Measurements from ENCODE around the gene OXSR1.

The OXSR1 gene

DNA sequence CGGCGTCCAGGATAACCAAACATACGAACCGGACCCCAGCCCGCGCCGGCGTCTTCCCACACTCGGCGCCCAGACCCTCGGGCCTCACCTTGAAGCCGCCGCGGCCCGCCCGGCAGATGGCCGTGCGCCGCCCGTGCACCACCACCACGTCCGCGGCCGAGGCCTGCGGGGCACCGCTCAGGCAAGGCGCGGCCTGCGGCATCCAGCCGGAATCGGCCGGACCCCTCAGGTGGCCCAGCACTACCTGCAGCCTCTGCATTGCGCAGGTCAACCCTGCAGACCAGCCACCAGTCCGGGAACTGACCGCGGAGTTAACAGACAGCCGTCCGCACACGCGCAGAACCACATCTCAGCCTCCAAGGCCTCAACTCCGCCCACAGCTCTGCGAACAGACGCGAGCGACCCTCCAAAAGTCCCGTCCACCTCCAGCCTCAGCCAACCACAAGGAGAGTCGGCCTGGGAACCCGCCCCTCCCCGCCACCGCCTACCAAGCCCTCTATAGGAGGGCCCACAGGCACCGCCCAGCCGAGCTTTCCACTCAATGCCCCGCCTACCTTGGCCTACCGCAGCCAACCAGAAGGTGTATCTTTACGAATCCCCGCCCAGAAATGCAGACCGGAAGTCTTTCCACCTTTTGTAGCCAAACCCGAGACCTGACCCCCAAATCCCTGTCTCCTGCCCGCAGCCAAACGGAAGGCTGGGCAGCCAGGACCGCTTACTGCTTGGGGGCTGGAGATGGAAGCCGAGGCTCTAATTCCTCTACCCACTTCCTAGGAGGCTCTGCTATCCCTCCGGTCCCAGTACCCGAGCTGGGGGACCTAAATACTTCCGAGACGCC lies 28.3 kb upstream of the OXSR1 start, which contains the start of gene ACAA1:
TSS of gene ACAA1 (minus strand) at position 351 of the 838 bp plus-strand sequence. CDS start at position 259, 92 bp downstream.
- TF ChIP-seq GATA2 (IDR thresholded peaks at IDR 0.05; ENCODE audit: low read depth, low read length) (no peak), GATA3 (IDR thresholded peaks at IDR 0.05; ENCODE audit: low read depth, low read length) (no peak)

DNA sequence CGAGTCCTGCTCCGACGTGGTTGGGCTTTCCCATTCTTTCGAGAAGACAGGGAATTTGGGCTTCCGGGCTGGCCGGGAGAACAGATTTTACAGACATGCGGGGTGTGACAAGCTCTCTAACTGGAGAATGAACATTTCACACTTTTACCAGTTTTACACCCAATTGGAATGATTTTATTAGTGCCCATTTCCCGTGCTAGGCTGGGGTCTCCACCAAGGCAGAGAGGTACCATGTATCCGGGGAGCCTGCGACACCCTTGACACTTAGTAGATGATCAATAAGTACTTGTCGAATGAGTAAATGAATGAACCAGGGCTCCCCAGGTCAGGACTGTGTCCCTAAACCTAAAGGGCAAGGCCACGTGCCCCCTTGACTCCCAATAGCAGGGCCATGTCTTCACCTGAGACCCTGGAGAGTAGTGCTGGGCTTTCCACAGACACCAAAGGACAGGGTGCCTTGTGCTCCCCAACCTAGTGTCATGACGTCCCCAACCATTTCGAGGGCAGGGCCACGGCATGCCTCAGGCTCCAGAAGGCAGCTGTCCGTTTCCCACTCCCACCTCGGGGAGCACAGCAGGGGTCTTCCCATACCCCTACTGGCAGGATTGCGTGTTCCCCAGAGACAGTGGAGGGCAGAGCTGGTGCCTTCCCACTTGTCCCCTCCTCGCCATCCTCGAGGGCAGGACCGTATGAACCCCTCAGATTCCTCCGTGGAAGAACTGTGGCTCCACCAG lies 27.6 kb upstream of the OXSR1 start:
- no peak for TF ChIP-seq GATA2 (IDR thresholded peaks at IDR 0.05; ENCODE audit: low read depth, low read length)
- TF ChIP-seq GATA3 (IDR thresholded peaks at IDR 0.05; ENCODE audit: low read depth, low read length), result no peak

DNA sequence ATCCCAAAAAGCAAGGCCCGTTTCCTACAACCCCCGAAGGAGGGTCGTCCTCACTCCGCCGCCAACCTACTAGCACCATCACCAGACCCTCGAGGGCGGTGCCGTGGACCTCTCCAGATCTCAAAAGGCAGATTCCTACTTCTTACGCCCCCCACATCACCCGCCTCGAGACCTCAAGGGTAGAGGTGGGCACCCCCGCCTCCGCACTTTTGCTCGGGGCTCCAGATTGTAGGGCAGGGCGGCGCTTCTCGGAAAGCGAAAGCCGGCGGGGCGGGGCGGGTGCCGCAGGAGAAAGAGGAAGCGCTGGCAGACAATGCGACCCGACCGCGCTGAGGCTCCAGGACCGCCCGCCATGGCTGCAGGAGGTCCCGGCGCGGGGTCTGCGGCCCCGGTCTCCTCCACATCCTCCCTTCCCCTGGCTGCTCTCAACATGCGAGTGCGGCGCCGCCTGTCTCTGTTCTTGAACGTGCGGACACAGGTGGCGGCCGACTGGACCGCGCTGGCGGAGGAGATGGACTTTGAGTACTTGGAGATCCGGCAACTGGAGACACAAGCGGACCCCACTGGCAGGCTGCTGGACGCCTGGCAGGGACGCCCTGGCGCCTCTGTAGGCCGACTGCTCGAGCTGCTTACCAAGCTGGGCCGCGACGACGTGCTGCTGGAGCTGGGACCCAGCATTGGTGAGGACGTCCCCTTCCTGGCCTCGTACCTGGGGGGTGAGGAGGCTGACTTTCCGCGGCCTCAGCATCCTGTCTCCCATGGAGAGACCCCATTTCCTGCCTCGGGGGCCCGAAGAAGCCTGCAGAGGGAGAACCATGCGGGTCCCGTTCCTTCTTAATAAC lies 26.8 kb upstream of the OXSR1 start, which contains the start of gene MYD88:
TSS of gene MYD88 (plus strand) at position 313 of the 842 bp plus-strand sequence. CDS start at position 353, 40 bp downstream.
- TF ChIP-seq GATA3 (IDR thresholded peaks at IDR 0.05; ENCODE audit: low read depth, low read length) (no peak), GATA2 (IDR thresholded peaks at IDR 0.05; ENCODE audit: low read depth, low read length) (no peak)

DNA sequence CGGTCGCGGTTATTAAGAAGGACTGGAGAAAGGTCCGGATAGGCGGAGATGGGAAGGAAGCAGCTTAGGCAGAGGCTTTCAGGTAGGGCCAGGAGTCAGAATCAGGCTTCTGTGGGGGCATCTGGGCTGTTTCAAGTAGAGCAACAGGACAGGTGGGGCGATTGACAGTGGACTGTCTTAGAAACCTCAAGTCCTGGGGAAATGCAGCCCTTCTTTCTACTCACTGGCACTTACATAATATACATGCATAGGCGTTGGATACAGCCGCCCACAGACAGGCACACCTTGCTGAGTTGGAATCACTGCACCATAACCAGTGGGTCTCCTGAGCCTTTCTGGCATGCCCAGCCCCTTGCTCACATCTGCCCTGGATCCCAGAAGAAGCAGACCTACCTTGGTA lies 26.1 kb upstream of the OXSR1 start:
- TF ChIP-seq GATA2 (IDR thresholded peaks at IDR 0.05; ENCODE audit: low read depth, low read length), result no peak
- TF ChIP-seq GATA3 (IDR thresholded peaks at IDR 0.05; ENCODE audit: low read depth, low read length), result no peak

DNA sequence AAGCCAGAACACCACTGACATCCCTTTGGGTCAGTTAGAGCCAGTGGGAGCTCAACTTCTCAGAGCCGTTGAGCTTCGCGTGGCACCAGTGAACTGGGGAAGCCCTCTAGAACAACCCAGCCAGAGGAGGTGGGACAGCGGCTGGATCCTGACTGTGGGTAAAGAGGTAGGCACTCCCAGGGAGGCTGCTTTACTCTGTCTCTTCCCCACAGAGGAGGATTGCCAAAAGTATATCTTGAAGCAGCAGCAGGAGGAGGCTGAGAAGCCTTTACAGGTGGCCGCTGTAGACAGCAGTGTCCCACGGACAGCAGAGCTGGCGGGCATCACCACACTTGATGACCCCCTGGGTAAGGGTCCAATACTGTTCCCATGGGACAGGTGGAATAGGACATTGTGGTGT lies 25.7 kb upstream of the OXSR1 start:
- TF ChIP-seq GATA3 (IDR thresholded peaks at IDR 0.05; ENCODE audit: low read depth, low read length), result no peak
- no peak for TF ChIP-seq GATA2 (IDR thresholded peaks at IDR 0.05; ENCODE audit: low read depth, low read length)

DNA sequence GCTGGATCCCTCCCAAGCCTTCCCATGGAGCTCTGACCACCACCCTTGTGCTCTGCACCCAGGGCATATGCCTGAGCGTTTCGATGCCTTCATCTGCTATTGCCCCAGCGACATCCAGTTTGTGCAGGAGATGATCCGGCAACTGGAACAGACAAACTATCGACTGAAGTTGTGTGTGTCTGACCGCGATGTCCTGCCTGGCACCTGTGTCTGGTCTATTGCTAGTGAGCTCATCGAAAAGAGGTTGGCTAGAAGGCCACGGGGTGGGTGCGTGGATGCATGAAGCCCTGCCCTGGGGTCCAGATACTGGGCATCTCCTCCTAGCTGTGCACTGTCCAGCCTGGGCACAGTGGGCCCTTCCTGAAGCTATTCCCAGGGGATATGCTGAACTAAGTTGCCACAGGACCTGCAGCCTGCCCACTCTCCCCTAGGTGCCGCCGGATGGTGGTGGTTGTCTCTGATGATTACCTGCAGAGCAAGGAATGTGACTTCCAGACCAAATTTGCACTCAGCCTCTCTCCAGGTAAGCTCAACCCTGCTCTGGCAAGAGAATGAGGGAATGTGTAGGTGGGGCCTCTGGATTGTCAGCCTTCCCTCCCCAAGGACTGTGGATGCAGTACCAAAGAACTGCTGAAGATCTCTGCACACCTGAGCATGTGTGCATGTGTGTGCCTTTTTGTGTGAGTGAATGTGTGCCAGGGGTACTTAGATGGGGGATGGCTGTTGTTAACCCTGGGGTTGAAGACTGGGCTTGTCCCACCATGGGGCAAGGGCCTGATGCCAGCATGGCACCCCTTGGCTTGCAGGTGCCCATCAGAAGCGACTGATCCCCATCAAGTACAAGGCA lies 24.8 kb upstream of the OXSR1 start:
- TF ChIP-seq GATA2 (IDR thresholded peaks at IDR 0.05; ENCODE audit: low read depth, low read length), result no peak
- TF ChIP-seq GATA3 (IDR thresholded peaks at IDR 0.05; ENCODE audit: low read depth, low read length), result no peak

DNA sequence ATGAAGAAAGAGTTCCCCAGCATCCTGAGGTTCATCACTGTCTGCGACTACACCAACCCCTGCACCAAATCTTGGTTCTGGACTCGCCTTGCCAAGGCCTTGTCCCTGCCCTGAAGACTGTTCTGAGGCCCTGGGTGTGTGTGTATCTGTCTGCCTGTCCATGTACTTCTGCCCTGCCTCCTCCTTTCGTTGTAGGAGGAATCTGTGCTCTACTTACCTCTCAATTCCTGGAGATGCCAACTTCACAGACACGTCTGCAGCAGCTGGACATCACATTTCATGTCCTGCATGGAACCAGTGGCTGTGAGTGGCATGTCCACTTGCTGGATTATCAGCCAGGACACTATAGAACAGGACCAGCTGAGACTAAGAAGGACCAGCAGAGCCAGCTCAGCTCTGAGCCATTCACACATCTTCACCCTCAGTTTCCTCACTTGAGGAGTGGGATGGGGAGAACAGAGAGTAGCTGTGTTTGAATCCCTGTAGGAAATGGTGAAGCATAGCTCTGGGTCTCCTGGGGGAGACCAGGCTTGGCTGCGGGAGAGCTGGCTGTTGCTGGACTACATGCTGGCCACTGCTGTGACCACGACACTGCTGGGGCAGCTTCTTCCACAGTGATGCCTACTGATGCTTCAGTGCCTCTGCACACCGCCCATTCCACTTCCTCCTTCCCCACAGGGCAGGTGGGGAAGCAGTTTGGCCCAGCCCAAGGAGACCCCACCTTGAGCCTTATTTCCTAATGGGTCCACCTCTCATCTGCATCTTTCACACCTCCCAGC lies 24.0 kb upstream of the OXSR1 start:
- TF ChIP-seq GATA2 (IDR thresholded peaks at IDR 0.05; ENCODE audit: low read depth, low read length), result no peak
- TF ChIP-seq GATA3 (IDR thresholded peaks at IDR 0.05; ENCODE audit: low read depth, low read length), result no peak

DNA sequence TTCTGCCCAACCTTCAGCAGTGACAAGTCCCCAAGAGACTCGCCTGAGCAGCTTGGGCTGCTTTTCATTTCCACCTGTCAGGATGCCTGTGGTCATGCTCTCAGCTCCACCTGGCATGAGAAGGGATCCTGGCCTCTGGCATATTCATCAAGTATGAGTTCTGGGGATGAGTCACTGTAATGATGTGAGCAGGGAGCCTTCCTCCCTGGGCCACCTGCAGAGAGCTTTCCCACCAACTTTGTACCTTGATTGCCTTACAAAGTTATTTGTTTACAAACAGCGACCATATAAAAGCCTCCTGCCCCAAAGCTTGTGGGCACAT lies 23.4 kb upstream of the OXSR1 start:
- no peak for TF ChIP-seq GATA2 (IDR thresholded peaks at IDR 0.05; ENCODE audit: low read depth, low read length)
- TF ChIP-seq GATA3 (IDR thresholded peaks at IDR 0.05; ENCODE audit: low read depth, low read length), result no peak

DNA sequence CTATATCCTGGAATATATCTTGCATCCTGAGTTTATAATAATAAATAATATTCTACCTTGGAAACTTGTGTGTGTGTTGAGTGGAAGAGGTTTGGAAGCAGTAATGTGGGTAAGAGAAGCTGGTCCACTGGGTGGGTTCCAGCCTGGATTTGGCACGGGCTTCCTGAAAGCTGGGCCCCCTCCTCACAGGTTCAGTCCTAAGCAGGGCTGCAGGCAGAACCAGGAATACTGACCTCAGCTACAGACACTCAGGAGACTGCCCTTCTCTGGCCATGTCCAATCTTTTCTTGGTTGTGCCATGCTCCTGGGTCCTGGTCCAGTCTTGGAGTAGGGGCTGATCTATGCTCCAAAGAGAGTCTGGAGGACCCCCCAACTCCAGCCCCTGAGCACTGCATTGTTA lies 22.4 kb upstream of the OXSR1 start:
- TF ChIP-seq GATA2 (IDR thresholded peaks at IDR 0.05; ENCODE audit: low read depth, low read length) (no peak), GATA3 (IDR thresholded peaks at IDR 0.05; ENCODE audit: low read depth, low read length) (no peak)

DNA sequence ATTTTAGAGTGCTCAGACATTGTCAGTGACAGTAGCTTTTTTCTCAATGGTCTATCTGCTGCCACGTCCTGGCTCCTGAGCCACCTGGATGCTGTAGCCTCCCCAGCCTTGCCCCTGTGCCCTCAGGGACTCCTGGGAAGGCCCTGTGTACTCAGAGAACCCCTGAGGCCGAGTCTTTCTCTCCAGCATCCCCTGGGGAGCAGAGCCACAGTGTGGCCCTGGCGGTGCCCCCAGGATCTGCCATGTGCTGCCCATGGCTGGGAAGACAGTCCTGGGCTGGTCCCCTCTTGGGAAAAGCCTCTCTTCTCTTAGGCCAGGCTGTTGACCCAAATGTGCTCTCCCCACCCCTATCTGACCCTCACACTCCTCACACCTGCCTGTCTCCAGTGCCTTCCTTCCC lies 21.8 kb upstream of the OXSR1 start:
- no peak for TF ChIP-seq GATA3 (IDR thresholded peaks at IDR 0.05; ENCODE audit: low read depth, low read length)
- no peak for TF ChIP-seq GATA2 (IDR thresholded peaks at IDR 0.05; ENCODE audit: low read depth, low read length)

DNA sequence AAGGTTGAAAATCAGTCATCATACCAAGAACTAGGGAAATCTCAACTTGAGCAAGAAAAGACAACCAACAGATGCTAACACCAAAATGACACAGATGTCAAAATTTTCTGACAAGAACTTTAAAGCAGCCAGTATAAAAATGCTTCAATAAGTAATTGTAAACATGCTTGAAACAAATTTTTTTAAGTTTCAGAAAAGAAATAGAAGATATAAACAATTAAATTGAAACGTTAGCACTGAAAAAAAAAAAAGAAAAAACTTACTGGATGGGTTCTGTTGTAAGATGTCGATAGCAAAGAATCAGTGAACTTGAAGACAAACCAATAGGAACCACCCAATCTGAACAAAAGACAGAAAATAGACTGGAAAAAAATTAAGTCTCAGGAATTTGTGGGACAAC lies 18.8 kb upstream of the OXSR1 start:
- no peak for TF ChIP-seq GATA3 (IDR thresholded peaks at IDR 0.05; ENCODE audit: low read depth, low read length)
- no peak for TF ChIP-seq GATA2 (IDR thresholded peaks at IDR 0.05; ENCODE audit: low read depth, low read length)

DNA sequence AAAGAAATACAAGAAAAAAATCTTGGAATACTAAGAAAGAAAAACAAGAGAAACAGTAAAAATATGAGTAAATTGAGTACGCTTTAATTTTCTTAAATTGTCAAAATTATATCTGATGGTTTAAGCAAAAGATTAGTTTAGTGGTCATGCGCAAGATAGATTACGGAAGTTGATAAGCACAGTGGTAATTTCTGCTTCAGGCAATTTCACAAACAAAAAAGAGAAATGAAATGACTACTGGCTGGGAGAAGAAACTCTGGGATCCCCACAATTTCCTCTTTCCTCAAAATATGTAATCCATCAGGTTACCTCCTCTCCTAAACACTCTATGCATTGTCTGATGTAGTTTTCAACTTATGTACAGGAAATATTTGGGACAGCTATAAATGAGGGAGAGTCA lies 17.9 kb upstream of the OXSR1 start:
- TF ChIP-seq GATA3 (IDR thresholded peaks at IDR 0.05; ENCODE audit: low read depth, low read length) (no peak), GATA2 (IDR thresholded peaks at IDR 0.05; ENCODE audit: low read depth, low read length) (no peak)
